Measurements from ENCODE around the gene ARL6IP6. TPM values are rescaled to one million over a fixed set of nuclear protein-coding genes. Genes with fewer than 3 reads are reported as not detected.

Gene ARL6IP6
- total RNA-seq, 1 experiment from 2014 or later, result 41.4 TPM

DNA sequence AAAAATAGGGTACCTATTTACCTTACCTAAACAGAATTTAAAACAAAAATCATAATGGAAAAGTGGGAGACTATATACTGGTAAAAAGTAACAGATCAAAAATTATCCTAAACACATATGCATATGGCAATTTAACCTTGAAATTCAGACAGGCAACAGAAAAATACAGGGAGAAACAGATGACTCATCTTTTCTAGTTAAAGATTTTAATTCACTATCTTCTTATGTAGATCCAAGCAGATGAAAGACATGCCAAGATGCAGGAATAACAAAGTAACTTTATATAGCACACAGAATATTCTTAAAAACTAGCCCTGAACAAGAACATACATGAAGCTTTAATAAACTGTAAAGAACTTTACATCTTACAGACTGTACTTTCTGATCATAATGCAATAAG lies 32.1 kb upstream of the ARL6IP6 start:
- H3K36me3 ChIP-seq (ENCODE audit: control insufficient read depth, insufficient read depth, low read length), result no peaks in the 10 kb centered on the region
- Mint-ChIP-seq H3K4me1 (ENCODE audit: low read depth, unreplicated experiment) (no peaks in the 10 kb centered on the region), H3K36me3 (ENCODE audit: insufficient read depth, unreplicated experiment) (peaks cover 68% of the 10 kb centered on the region), H3K27me3 (ENCODE audit: insufficient read depth, unreplicated experiment) (no peaks in the 10 kb centered on the region), H3K9me3 (ENCODE audit: unreplicated experiment) (peaks cover 10% of the 10 kb centered on the region), H3K4me3 (ENCODE audit: unreplicated experiment) (no peak overlapping the region), H3K27ac (ENCODE audit: unreplicated experiment) (no peak overlapping the region)
- no TSS peak for BruUV-seq (replicated peaks)
- no peaks in the 10 kb centered on the region for H3K9me3 ChIP-seq
- CTCF ChIA-PET, result interaction anchor here (0.6 kb wide), 1 partner anchor 209 kb away, joined by 3 read pairs; no protein-coding TSS in a partner anchor
- TF ChIP-seq, protein P1, sequence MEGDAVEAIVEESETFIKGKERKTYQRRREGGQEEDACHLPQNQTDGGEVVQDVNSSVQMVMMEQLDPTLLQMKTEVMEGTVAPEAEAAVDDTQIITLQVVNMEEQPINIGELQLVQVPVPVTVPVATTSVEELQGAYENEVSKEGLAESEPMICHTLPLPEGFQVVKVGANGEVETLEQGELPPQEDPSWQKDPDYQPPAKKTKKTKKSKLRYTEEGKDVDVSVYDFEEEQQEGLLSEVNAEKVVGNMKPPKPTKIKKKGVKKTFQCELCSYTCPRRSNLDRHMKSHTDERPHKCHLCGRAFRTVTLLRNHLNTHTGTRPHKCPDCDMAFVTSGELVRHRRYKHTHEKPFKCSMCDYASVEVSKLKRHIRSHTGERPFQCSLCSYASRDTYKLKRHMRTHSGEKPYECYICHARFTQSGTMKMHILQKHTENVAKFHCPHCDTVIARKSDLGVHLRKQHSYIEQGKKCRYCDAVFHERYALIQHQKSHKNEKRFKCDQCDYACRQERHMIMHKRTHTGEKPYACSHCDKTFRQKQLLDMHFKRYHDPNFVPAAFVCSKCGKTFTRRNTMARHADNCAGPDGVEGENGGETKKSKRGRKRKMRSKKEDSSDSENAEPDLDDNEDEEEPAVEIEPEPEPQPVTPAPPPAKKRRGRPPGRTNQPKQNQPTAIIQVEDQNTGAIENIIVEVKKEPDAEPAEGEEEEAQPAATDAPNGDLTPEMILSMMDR (IDR thresholded peaks at IDR 0.05; ENCODE audit: insufficient read depth in 1 of 2, low read depth in 1 of 2, low read length in 1 of 2, severe bottlenecking in 1 of 2, unreplicated experiment in 1 of 2), result no peak
- no peaks in the 10 kb centered on the region for H3K27me3 ChIP-seq (replicated peaks; ENCODE audit: control insufficient read depth, insufficient read depth, low read length)
- H3K4me1 ChIP-seq, result no peaks in the 10 kb centered on the region
- intact Hi-C loops (cut with micrococcal nuclease; ENCODE audit: unreplicated experiment), result no loop called here
- H3K4me3 ChIP-seq (ENCODE audit: low read depth, low read length), result no peak overlapping the region
- no peak for DNase-seq
- POLR2A ChIA-PET, result no interaction called here

- POLR2A ChIA-PET, result no interaction called here
- intact Hi-C loops (cut with micrococcal nuclease; ENCODE audit: unreplicated experiment), result no loop called here
- Mint-ChIP-seq H3K27ac (ENCODE audit: unreplicated experiment) (no peak overlapping the region), H3K9me3 (ENCODE audit: unreplicated experiment) (no peaks in the 10 kb centered on the region), H3K4me1 (ENCODE audit: low read depth, unreplicated experiment) (no peaks in the 10 kb centered on the region), H3K36me3 (ENCODE audit: insufficient read depth, unreplicated experiment) (peaks cover 39% of the 10 kb centered on the region), H3K27me3 (ENCODE audit: insufficient read depth, unreplicated experiment) (no peaks in the 10 kb centered on the region), H3K4me3 (ENCODE audit: unreplicated experiment) (no peak overlapping the region)
- CTCF ChIA-PET, result no interaction called here
- no peaks in the 10 kb centered on the region for H3K9me3 ChIP-seq
- BruUV-seq (replicated peaks), result no TSS peak
- DNase-seq, result no peak
- peaks cover 8% of the 10 kb centered on the region for H3K4me1 ChIP-seq
- H3K4me3 ChIP-seq (ENCODE audit: low read depth, low read length), result no peak overlapping the region
- TF ChIP-seq, protein P1 (IDR thresholded peaks at IDR 0.05; ENCODE audit: insufficient read depth in 1 of 2, low read depth in 1 of 2, low read length in 1 of 2, severe bottlenecking in 1 of 2, unreplicated experiment in 1 of 2), result no peak
- no peaks in the 10 kb centered on the region for H3K36me3 ChIP-seq (ENCODE audit: control insufficient read depth, insufficient read depth, low read length)
- H3K27me3 ChIP-seq (replicated peaks; ENCODE audit: control insufficient read depth, insufficient read depth, low read length), result no peaks in the 10 kb centered on the region
Measured at GRCh38 chr2:152693033-152693432, 25.4 kb upstream of the ARL6IP6 start.

DNA sequence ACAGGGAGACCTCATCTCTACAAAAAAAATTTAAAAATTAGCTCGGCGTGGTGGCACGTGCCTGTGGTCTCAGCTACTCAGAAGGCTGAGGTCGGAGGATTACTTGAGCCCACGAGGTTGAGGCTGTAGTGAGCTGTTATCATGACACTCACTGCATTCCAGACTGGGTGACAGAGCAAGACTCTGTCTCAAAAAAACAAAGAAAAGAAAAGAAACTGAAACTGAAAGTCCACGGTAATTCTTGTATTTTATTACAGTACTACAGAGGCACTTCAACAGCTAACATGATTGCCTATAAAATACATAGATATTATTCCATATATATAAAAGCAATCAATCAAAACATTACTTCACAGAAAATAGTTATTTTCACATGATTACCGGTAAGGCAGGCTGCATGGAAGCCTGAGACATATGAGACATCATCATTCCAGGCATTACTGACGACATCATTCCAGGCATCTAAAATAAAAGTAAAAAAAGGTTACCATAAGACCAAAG lies 24.2 kb upstream of the ARL6IP6 start:
- ChIA-PET POLR2A (no interaction called here), CTCF (no interaction called here)
- TF ChIP-seq, protein P1 (IDR thresholded peaks at IDR 0.05; ENCODE audit: insufficient read depth in 1 of 2, low read depth in 1 of 2, low read length in 1 of 2, severe bottlenecking in 1 of 2, unreplicated experiment in 1 of 2), result no peak
- Mint-ChIP-seq H3K4me1 (ENCODE audit: low read depth, unreplicated experiment) (no peaks in the 10 kb centered on the region), H3K27me3 (ENCODE audit: insufficient read depth, unreplicated experiment) (no peaks in the 10 kb centered on the region), H3K36me3 (ENCODE audit: insufficient read depth, unreplicated experiment) (peaks cover 29% of the 10 kb centered on the region), H3K27ac (ENCODE audit: unreplicated experiment) (no peak overlapping the region), H3K4me3 (ENCODE audit: unreplicated experiment) (no peak overlapping the region), H3K9me3 (ENCODE audit: unreplicated experiment) (no peaks in the 10 kb centered on the region)
- Histone ChIP-seq H3K27me3 (replicated peaks; ENCODE audit: control insufficient read depth, insufficient read depth, low read length) (no peaks in the 10 kb centered on the region), H3K4me3 (ENCODE audit: low read depth, low read length) (no peak overlapping the region), H3K4me1 (peaks cover 8% of the 10 kb centered on the region), H3K36me3 (ENCODE audit: control insufficient read depth, insufficient read depth, low read length) (no peaks in the 10 kb centered on the region), H3K9me3 (no peaks in the 10 kb centered on the region)
- intact Hi-C loops (cut with micrococcal nuclease; ENCODE audit: unreplicated experiment), result no loop called here
- no TSS peak for BruUV-seq (replicated peaks)
- DNase-seq, result no peak
